M059J (cell line): ENCODE results near the gene CHST11. TPM values are rescaled to one million over a fixed set of nuclear protein-coding genes. Genes with fewer than 3 reads are reported as not detected.

Source experiments
- DNase-seq: peaks from one replicate; pipeline ENCODE4 v3.0.0-alpha.2; 2012; ENCODE audit warnings: low read depth
- total RNA-seq: library from RNA; depleted of rRNA; stranded (reverse); fragments of >200 nt; shearing (Covaris generic); gene quantifications from 2 replicates; pipeline ENCODE4 v1.2.3, GENCODE V29; 2014

CHST11 gene
- total RNA-seq, 1 experiment from 2014 or later: 19.6 TPM

- no peak for DNase-seq
Measured at GRCh38 chr12:104653730-104654664, 197.2 kb downstream of the CHST11 start.

GRCh38 chr12:104654665-104655609 lies 198.2 kb downstream of the CHST11 start:
- DNase-seq: no peak

GRCh38 chr12:104656383-104656782 lies 199.6 kb downstream of the CHST11 start:
- no peak for DNase-seq

- DNase-seq: no peak
Measured at GRCh38 chr12:104656921-104657320, 200.2 kb downstream of the CHST11 start.

GRCh38 chr12:104657726-104658484 lies 201.2 kb downstream of the CHST11 start:
- no peak for DNase-seq

GRCh38 chr12:104659058-104659457 lies 202.3 kb downstream of the CHST11 start:
- no peak for DNase-seq

GRCh38 chr12:104662203-104662602 lies 205.5 kb downstream of the CHST11 start:
- no peak for DNase-seq

- no peak for DNase-seq
Measured at GRCh38 chr12:104662908-104663307, 206.2 kb downstream of the CHST11 start.

GRCh38 chr12:104664351-104664750 lies 207.6 kb downstream of the CHST11 start:
- DNase-seq: no peak

- no peak for DNase-seq
Measured at GRCh38 chr12:104665296-104665695, 208.5 kb downstream of the CHST11 start.

- no peak for DNase-seq
Measured at GRCh38 chr12:104667139-104667538, 210.4 kb downstream of the CHST11 start.

GRCh38 chr12:104668274-104668718 lies 211.5 kb downstream of the CHST11 start:
- DNase-seq: no peak

- no peak for DNase-seq
Measured at GRCh38 chr12:104669089-104669721, 212.5 kb downstream of the CHST11 start.

GRCh38 chr12:104669851-104670337 lies 213.1 kb downstream of the CHST11 start:
- DNase-seq: peak; percentile 8

- peak; percentile 18 for DNase-seq
Measured at GRCh38 chr12:104670439-104671408, 214.0 kb downstream of the CHST11 start.

GRCh38 chr12:104671409-104672095 lies 214.8 kb downstream of the CHST11 start:
- DNase-seq: peak; percentile 97

- no peak for DNase-seq
Measured at GRCh38 chr12:104672096-104672445, 215.3 kb downstream of the CHST11 start.

- DNase-seq: peak; percentile 80
Measured at GRCh38 chr12:104672501-104673265, 215.9 kb downstream of the CHST11 start.
